ENCODE results near the gene DCP1B.

DCP1B gene

DNA sequence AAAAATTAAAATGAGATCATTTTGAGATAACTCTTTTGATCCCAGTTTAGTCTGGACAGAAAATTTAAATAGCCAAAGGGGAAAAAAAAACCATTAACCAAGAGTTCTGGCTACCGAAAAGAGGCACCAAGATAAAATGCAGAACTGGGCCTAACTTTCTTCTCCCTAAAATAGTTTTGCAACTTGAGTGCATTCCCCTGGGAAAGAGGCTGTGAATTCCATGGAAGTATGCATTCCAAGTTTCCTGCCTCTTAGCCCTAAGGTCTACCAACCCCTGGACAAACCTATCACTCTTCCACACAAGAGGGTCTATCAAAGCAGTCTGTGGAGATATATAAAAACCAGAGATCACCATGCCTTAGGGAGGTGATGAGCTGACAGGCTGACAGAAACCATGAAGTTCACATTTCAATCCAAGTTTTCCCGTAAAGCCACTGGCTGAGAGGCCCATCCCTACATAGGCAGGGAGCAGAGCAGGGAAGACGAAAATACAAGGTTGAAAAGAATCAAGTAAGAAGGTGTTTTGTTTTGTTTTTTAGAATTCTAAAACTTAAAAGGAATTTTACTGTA, 33.8 kb downstream of the DCP1B start:
- no peak overlapping the region for H3K4me3 ChIP-seq (ENCODE audit: low read depth, low read length)
- TF ChIP-seq, protein P1, sequence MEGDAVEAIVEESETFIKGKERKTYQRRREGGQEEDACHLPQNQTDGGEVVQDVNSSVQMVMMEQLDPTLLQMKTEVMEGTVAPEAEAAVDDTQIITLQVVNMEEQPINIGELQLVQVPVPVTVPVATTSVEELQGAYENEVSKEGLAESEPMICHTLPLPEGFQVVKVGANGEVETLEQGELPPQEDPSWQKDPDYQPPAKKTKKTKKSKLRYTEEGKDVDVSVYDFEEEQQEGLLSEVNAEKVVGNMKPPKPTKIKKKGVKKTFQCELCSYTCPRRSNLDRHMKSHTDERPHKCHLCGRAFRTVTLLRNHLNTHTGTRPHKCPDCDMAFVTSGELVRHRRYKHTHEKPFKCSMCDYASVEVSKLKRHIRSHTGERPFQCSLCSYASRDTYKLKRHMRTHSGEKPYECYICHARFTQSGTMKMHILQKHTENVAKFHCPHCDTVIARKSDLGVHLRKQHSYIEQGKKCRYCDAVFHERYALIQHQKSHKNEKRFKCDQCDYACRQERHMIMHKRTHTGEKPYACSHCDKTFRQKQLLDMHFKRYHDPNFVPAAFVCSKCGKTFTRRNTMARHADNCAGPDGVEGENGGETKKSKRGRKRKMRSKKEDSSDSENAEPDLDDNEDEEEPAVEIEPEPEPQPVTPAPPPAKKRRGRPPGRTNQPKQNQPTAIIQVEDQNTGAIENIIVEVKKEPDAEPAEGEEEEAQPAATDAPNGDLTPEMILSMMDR (IDR thresholded peaks at IDR 0.05; ENCODE audit: low read depth, low read length): no peak
- H3K27ac ChIP-seq: no peak overlapping the region
- H3K27me3 ChIP-seq (ENCODE audit: insufficient read depth, low read depth, severe bottlenecking): no peaks in the 10 kb centered on the region
- no peak for DNase-seq
- no peaks in the 10 kb centered on the region for H3K9me3 ChIP-seq (ENCODE audit: severe bottlenecking)
- no peaks in the 10 kb centered on the region; the same call in 1 of the 2 replicates for H3K36me3 ChIP-seq

DNA sequence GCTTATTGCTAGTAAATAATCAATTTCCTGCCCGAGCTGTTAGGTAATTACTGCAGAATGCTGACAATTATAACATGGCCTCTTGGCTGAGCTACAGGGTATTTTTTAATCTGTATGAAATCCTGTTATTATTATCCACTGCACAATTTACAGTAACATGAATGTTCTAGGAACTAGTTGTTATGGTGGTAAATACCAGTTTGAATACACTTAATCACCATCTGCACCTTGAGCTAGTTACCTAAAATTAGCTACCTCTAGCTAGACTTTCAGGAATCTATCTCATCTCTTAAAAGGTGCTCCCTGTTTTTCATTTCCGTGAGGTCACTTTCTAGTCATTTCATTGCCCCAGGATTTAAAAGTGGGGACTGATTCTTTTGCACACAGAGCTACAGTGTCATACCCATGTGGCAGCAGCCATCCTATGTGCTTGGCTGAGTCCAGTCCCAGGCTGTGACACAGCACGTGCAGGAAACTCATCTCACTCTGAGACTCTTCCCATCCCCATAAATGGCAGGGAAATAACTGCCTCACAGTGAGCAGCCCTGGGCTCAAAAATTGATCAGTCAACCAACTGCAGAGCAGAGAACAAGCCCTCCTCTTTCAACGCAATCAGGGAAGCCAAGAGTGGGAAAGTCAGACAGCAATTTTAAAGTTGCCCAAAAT, 37.6 kb downstream of the DCP1B start:
- H3K36me3 ChIP-seq: peaks cover 6% of the 10 kb centered on the region
- no peaks in the 10 kb centered on the region for H3K9me3 ChIP-seq (ENCODE audit: severe bottlenecking)
- DNase-seq: no peak
- no peak overlapping the region for H3K4me3 ChIP-seq (ENCODE audit: low read depth, low read length)
- TF ChIP-seq, protein P1 (IDR thresholded peaks at IDR 0.05; ENCODE audit: low read depth, low read length): no peak
- H3K27ac ChIP-seq: no peak overlapping the region
- no peaks in the 10 kb centered on the region for H3K27me3 ChIP-seq (ENCODE audit: insufficient read depth, low read depth, severe bottlenecking)

DNA sequence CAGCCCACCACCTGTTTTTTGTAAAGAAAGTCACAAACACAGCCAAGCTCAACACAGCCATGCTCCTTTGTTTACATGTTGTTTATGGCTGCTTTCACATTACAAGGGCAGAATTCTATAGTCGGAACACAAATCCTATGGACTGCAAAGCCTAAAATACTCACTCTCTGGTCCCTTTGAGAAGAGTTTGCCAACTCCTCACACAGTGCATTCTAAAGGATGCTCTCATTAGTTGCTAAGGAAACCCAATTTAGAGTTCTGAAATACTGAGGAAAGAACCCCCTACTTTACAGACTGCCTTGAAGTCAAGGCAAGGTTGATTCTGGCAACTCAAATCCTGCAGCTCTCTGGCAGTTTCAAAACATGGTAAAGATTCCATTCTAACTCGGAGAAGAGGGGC, 38.3 kb downstream of the DCP1B start:
- Histone ChIP-seq H3K9me3 (ENCODE audit: severe bottlenecking) (no peaks in the 10 kb centered on the region), H3K27me3 (ENCODE audit: insufficient read depth, low read depth, severe bottlenecking) (no peaks in the 10 kb centered on the region), H3K4me3 (ENCODE audit: low read depth, low read length) (no peak overlapping the region), H3K27ac (no peak overlapping the region), H3K36me3 (peaks cover 9% of the 10 kb centered on the region)
- TF ChIP-seq, protein P1 (IDR thresholded peaks at IDR 0.05; ENCODE audit: low read depth, low read length): no peak
- no peak for DNase-seq

DNA sequence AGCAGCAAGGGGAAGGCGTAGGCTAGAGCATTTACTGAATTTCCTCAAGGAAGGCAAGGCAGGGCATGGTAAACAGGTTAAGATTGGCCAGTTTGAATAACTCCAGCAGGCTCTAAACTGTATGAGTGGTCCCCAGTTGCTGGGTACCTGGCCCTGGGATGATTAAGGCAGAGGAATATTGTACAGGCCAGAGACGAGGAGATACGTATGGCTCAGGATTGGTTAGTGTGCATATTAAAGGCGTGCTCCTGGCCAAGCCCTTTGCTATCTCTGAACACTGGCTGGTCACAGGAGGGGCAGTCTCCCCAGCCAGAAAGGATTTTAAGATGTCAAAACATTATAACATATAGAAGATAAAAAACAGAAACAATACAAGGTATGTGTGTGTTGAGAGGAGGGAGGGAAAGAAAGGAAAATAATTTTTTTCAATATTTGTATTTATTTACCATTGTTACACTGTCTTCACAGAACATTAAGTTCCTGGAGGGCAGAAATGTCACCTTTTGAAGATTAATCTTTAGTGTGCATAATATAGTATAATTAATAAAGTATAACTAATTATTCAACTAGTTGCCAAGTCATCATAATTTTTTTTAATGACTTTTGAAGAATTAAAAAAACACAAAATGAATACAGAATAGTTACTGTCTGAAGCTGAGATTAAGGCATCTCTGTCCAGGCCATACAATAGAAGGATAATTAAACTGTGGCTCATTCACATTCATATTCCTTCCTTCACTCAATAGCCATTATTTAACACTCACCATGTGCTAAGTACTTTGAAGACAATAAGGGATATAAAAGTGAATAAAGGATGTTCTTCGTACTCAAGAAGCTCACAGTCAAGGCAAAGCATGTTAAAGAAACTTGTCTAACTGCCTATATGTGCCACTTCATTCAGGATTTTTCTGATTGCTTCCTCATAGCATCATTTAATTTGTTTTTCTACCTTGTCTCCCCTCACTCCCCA, 41.9 kb downstream of the DCP1B start:
- Histone ChIP-seq H3K36me3 (peaks cover 9% of the 10 kb centered on the region), H3K9me3 (ENCODE audit: severe bottlenecking) (no peaks in the 10 kb centered on the region), H3K27ac (no peak overlapping the region), H3K27me3 (ENCODE audit: insufficient read depth, low read depth, severe bottlenecking) (no peaks in the 10 kb centered on the region), H3K4me3 (ENCODE audit: low read depth, low read length) (no peak overlapping the region)
- DNase-seq: no peak
- TF ChIP-seq, protein P1 (IDR thresholded peaks at IDR 0.05; ENCODE audit: low read depth, low read length): no peak

DNA sequence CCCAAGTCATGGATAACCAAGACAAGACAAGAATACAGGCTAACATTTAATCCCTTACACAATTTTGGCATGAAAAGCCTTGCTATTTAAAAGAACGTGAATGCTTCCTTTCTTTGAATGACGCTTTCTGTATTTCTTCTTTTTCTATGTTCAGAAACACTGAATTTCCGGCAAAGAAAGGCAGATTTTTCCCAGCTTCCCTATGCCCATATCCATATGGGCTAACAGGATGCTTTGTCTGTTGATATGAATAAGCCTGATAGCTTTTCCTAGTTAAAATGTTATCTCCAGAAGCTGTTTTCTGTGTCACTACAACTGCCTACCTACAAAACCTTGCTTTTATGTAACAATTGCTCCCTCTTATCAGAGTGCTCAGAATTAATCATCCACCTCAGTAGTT, 47.5 kb downstream of the DCP1B start:
- no peaks in the 10 kb centered on the region for H3K27me3 ChIP-seq (ENCODE audit: insufficient read depth, low read depth, severe bottlenecking)
- H3K27ac ChIP-seq: no peak overlapping the region
- no peaks in the 10 kb centered on the region for H3K9me3 ChIP-seq (ENCODE audit: severe bottlenecking)
- TF ChIP-seq, protein P1 (IDR thresholded peaks at IDR 0.05; ENCODE audit: low read depth, low read length): no peak
- no peak overlapping the region for H3K4me3 ChIP-seq (ENCODE audit: low read depth, low read length)
- peaks cover 27% of the 10 kb centered on the region for H3K36me3 ChIP-seq
- no peak for DNase-seq
